Activated CD4-positive, alpha-beta T cell treated with anti-CD3 and anti-CD28 coated beads, Interleukin-10, Interleukin-2, amounts not matched to agents 100 ng/mL and 50 ng/mL, durations not matched to agents 16 hours and 8 hours (primary cell): ENCODE measurements around the gene PIK3R6.

Experiments used
- DNase-seq: peaks from one replicate; pipeline ENCODE4 v3.0.0-alpha.2; 2020

The PIK3R6 gene

GRCh38 chr17:8893621-8894201 is 26.2 kb upstream of the PIK3R6 start:
- no peak for DNase-seq

GRCh38 chr17:8893059-8893458 is 25.6 kb upstream of the PIK3R6 start:
- DNase-seq, result no peak

GRCh38 chr17:8892338-8892690 is 24.8 kb upstream of the PIK3R6 start:
- DNase-seq, result peak; percentile 81

GRCh38 chr17:8890671-8891070 is 23.2 kb upstream of the PIK3R6 start:
- no peak for DNase-seq

GRCh38 chr17:8889458-8890210 is 22.2 kb upstream of the PIK3R6 start:
- DNase-seq, result no peak

- DNase-seq, result no peak
These were observed 21.3 kb upstream of the PIK3R6 start for GRCh38 chr17:8888704-8889302.

GRCh38 chr17:8887834-8888703 is 20.6 kb upstream of the PIK3R6 start:
- DNase-seq, result no peak

GRCh38 chr17:8887301-8887700 is 19.8 kb upstream of the PIK3R6 start:
- DNase-seq, result no peak

GRCh38 chr17:8885967-8886684 is 18.7 kb upstream of the PIK3R6 start:
- DNase-seq, result no peak

GRCh38 chr17:8885163-8885966 is 17.9 kb upstream of the PIK3R6 start:
- DNase-seq, result peak; percentile 53

- DNase-seq, result no peak
These were observed 17.0 kb upstream of the PIK3R6 start for GRCh38 chr17:8884336-8884990.

GRCh38 chr17:8883353-8883752 is 15.9 kb upstream of the PIK3R6 start:
- DNase-seq, result no peak

GRCh38 chr17:8881606-8882005 is 14.1 kb upstream of the PIK3R6 start:
- no peak for DNase-seq

- DNase-seq, result no peak
These were observed 13.0 kb upstream of the PIK3R6 start for GRCh38 chr17:8880466-8880865.

- no peak for DNase-seq
These were observed 11.9 kb upstream of the PIK3R6 start for GRCh38 chr17:8879410-8879809.

GRCh38 chr17:8877984-8878383 is 10.5 kb upstream of the PIK3R6 start:
- DNase-seq, result no peak

- DNase-seq, result no peak
These were observed 8.5 kb upstream of the PIK3R6 start for GRCh38 chr17:8875957-8876356.

GRCh38 chr17:8875436-8875835 is 8.0 kb upstream of the PIK3R6 start:
- DNase-seq, result no peak

GRCh38 chr17:8873801-8874715 is 6.6 kb upstream of the PIK3R6 start:
- no peak for DNase-seq
